Measurements from ENCODE around the gene NUMA1.

The NUMA1 gene

DNA sequence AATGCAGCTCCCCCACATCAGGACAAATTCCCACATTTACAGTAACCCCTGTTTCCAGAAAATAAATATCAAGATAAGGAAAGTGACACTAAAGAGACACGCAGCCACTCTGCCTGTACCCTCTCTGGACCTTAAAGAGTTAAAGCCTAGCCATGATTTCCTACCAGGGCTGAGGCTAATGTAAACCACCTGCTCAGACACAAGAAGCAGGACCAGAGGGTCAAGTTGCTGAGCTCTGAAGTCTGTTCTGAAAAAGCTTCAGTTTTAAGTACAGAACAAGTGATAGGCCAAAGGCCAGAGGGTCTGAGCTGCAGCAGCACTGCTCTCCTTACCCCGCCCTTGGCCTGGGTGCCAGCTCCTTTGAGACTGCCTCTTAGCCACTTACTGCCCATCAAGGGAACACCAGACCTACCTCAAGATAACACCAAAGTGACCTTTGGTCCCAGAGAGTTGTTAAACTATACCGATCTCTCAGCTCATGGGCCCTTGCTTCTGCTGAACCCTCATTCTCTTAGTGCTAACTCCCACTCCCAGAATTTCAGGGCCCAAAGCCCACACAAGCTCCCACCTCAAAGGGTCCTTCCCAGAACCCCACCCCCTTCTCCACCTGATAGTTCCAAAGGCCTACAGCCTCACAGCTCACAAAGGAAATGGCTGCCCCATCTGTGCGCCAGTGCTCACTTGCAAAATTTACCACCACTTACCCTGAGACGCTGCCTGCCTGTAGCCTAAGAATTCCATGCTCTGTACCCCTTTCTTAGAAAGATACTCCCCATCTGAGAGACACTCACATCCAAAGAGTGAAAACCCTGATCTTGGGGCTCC, 41.1 kb downstream of the NUMA1 start:
- DNase-seq (ENCODE audit: low read depth) = no peak
- TF ChIP-seq, protein P1, sequence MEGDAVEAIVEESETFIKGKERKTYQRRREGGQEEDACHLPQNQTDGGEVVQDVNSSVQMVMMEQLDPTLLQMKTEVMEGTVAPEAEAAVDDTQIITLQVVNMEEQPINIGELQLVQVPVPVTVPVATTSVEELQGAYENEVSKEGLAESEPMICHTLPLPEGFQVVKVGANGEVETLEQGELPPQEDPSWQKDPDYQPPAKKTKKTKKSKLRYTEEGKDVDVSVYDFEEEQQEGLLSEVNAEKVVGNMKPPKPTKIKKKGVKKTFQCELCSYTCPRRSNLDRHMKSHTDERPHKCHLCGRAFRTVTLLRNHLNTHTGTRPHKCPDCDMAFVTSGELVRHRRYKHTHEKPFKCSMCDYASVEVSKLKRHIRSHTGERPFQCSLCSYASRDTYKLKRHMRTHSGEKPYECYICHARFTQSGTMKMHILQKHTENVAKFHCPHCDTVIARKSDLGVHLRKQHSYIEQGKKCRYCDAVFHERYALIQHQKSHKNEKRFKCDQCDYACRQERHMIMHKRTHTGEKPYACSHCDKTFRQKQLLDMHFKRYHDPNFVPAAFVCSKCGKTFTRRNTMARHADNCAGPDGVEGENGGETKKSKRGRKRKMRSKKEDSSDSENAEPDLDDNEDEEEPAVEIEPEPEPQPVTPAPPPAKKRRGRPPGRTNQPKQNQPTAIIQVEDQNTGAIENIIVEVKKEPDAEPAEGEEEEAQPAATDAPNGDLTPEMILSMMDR (IDR thresholded peaks at IDR 0.05; ENCODE audit: low read length, missing control alignments) = no peak
- H3K4me3 ChIP-seq (replicated peaks; ENCODE audit: low read depth, low read length) = peak overlapping the region; percentile 71

DNA sequence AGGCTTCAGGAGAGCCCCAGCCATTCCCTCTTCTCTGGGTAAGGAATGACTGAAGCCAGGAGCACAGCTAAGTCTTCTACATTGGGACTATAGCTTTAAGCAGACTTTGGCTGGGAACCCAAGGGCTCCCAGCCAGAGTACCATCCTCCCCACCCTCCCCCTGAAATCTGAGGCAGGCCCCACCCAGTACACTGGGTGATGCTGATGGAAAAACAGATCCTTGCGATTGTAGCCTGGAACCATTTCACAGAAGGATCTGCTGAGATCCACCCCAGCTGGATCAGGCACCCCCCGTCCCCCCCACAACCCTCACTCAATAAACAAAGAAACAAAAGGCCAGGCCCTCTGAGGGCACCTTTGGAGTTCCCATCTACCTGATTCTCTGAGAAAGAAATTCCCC, 41.9 kb downstream of the NUMA1 start:
- TF ChIP-seq, protein P1 (IDR thresholded peaks at IDR 0.05; ENCODE audit: low read length, missing control alignments) = no peak
- peak; percentile 75 for DNase-seq (ENCODE audit: low read depth)
- peak overlapping the region; percentile 71 for H3K4me3 ChIP-seq (replicated peaks; ENCODE audit: low read depth, low read length)

DNA sequence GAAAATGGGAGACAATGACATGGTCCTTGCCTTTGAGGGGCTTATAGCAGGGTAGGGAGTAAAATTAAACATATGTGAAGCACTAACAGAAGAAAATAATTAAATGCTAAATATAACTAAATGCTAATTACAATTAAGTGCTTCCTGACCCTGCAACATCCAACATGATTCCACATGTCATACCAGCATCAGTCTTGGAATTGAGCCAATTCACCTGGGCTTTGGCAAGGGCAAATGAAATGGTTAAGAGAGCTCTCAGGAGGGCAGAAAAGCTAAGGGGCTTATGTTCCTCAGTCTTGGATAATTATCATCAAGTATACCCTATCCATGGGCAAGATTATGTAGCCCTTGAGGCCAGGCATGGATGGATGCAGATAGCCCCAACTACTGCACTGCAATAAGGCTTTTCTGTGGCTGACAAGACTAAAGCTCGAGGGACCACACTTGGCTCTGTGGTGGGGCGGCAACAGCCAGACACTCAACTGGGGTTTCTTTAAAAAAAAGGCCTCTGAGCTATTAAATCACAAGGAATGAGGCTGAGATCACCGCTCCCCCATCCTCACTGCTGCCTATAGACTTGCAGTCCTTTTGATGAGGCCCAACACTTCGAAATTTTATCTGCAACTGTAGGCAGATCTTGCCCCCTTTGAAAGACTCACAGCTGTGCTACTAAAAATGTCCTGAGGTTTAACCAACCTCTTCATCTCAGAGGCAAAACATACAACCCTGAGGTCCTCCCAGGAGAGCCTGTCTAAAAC, 42.6 kb downstream of the NUMA1 start:
- DNase-seq (ENCODE audit: low read depth) = no peak
- TF ChIP-seq, protein P1 (IDR thresholded peaks at IDR 0.05; ENCODE audit: low read length, missing control alignments) = no peak
- peak overlapping the region; percentile 71 for H3K4me3 ChIP-seq (replicated peaks; ENCODE audit: low read depth, low read length)

DNA sequence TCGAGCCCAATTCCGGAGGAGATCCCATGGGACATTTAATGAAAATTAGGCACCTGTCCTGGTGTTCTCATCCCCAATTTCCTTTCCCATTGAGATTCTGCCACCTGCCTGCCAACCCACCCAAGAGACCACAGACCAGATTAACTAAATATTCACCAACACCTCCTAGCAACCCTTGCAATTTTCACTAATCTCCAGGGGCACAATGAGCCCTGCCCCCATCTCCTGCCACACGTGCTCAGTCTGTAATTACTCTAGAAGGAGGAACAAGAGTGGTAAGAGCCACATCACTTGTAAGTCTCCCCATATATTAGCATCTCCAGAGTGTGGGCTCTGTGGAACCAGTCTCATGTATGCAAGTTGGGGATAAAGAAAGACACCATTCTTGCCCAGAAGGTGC, 43.7 kb downstream of the NUMA1 start:
- no peak for DNase-seq (ENCODE audit: low read depth)
- H3K4me3 ChIP-seq (replicated peaks; ENCODE audit: low read depth, low read length) = no peak overlapping the region
- TF ChIP-seq, protein P1 (IDR thresholded peaks at IDR 0.05; ENCODE audit: low read length, missing control alignments) = no peak

DNA sequence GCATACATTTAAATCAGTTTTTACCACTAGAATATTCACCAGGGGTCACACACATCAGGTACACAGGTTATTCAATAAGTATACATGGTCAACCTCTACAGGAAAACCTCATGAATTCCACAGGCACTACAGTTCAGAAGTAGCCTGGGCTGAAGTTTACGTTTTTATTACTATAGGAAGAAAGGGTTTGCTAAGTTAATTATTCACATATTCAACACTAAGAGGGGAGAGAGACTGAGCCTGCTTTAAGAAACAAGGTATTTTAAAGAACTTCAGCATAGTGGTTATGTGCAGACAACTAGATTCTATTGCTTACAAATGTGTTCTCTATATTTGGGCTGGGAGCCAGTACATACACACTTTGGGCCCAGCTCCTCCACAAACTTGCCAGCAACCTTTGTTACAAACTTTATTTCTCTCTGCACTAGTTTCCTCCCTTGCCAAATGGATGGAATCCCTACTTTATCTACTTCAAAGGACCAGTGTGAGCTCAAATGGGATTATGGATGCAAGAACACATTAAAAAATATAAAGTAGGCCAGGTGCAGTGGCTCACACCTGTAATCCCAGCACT, 49.8 kb downstream of the NUMA1 start:
- TF ChIP-seq, protein P1 (IDR thresholded peaks at IDR 0.05; ENCODE audit: low read length, missing control alignments) = no peak
- H3K4me3 ChIP-seq (replicated peaks; ENCODE audit: low read depth, low read length) = no peak overlapping the region

DNA sequence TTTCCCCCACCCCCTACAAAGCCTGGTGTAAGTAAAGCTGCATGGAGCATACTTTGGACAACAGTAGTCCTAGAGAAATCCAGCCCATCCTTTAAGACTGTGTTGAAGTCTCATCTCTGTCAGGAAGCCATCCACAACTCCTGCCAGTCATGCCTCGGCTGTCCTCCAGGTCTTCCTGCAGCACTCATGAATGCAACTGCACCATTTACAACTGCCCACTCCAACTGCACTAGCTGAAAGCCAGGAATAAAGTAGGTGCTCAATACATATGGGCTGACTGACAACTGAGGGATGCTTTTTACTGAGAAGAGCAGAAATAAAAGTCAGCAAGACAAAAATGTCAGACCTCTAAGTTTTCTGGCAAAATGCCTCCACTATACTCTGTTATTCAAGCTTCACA, 54.3 kb downstream of the NUMA1 start:
- no peak for DNase-seq (ENCODE audit: low read depth)
- TF ChIP-seq, protein P1 (IDR thresholded peaks at IDR 0.05; ENCODE audit: low read length, missing control alignments) = no peak
- H3K4me3 ChIP-seq (replicated peaks; ENCODE audit: low read depth, low read length) = no peak overlapping the region

More for the DNA sequence above, 49.8 kb downstream of the NUMA1 start:
- no peak for DNase-seq (ENCODE audit: low read depth)

Data from fibroblast of pulmonary artery (primary cell).